NCI-H345 (cell line): ENCODE results near the gene ANKRD11.
"Not testable (repeated sequence)": the region's sequence is repeated elsewhere in the genome, so short reads cannot be mapped to it uniquely, and the experiment has no call there.

Experiments
- DNase-seq: peaks from one replicate; lab custom pipeline; 2025; lab: John Stamatoyannopoulos, UW

The ANKRD11 gene

DNA sequence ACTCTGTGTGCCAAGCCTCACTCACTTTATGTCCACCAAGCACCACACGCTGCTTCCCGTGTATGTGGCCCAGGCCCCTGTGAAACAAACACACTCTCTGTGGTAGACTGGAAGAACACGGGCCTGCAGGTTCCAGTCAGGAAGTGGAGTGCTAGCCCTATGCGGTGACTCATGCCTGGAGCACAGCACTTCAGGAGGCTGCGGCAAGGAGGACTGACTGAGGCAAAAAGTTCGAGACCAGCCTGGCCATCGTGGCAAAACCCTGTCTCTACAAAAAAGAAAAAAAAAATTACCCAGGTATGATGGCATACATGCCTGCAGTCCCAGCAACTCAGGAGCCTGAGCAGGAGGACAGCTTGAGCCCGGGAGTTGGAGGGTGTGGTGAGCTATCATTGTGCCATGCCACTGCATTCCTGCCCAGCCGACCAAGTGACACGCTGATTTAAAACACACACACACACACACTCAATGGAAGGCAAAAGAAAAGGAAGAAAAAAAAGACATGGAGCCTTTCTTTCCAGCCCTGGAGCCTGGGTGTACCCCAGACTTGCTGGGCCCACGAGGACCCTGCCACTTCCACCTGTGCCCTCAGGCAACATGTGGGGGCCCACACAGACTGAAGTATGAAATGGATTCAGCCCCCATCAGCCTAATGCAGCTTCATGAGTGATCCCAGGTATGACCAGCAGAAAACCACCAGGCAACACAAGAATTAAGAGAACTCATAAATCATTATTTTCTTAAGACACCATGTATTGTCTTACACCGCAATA, 126.6 kb downstream of the ANKRD11 start:
- no peak for DNase-seq

DNA sequence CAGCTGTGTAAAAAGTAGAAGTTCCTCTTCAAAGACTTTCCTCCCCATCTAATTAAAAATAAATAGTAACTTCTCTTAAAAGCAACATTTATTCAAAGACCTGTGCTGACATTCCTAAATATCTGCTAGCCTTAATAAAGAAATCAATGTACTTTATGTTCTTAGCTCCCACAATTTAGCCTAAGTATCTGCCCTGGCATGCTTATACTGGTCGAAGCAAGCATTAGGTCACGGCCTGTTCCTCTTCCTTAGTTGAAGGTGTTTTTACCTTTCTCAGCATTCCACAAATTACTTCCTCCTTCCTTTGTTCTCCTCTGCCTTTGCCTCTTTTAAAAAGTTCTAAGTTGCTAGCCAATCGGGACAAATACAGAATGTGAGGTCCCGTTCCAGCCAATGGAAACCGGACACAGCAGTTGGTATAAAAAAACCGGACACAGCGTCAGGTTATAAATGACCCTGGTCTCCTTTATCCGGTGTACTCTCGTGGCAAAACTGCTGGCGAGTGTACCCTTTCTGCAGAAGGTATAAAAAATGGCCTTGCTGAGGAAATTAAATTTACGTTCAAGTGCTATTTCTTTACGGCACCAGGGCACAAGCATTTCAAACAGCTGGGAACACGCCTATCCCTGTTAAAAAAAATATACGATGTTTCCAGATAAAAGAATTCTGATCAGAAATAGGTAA, 127.7 kb downstream of the ANKRD11 start:
- not testable (repeated sequence) for DNase-seq

DNA sequence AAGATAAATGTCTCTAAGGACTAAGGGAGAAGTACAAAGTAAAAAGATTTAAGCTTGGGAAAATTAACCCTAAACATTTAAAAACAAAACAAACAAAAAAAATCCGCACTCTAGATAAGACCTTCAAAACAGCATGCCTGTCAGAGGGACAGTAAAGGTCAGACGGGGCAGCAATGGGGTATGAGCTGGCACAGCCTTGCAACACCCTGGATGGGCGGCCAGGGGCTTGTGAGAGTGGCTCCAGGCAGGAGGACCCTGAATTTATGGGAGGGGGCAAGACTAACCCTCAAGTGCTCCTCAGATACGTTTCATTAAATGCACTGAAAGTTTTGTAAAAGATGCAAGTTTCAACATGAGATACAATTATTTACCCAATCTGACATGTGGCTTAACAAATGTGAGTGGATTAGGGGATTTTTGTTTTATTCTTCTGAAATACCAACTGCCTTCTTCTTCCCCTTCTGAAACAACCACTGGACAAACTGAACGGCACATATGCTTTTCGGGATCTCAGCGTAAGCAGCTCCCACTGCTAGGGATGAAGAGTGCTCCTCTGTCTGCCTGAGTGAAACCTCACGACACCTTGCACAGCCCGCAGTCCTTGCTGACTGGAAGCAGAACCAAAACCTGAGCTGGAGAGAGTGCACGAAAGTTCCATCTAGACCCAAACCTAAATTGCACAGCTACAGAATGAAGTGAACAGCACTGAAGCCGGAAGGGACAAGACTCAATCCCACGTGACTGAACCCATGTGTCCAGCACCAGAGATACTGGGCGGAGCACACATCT, 128.4 kb downstream of the ANKRD11 start:
- DNase-seq = no peak

DNA sequence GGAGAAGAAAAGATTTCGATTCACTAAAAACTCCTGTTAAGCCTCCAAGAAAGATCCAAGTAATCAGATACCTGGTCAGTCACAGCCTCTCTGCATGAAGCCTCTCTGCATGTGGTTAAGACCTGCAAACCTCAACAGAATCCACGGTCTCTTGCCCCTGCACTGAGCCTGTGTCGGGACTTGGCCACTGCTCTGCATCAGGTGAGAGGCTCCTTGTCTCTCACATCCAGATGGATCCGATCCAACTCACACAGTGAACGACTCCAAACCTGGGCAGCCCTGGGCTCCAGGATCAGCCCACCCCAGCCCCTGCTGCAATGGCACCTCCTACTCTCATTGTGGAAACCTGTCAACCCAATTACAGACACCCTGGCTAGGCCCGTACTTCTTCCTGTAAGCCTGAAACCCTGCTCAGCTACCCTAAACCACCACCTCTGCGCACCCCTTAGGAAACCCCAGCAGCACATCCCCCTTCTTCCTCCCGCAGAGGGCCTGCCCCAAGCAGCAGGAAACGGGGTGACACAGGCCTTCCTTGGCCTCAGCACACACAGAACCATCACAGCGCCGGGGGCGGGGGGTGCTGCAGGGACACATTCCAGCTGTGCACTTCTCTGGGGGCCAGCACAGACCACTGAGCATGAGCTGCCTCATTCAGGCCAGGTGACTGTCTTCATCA, 129.5 kb downstream of the ANKRD11 start:
- no peak for DNase-seq

DNA sequence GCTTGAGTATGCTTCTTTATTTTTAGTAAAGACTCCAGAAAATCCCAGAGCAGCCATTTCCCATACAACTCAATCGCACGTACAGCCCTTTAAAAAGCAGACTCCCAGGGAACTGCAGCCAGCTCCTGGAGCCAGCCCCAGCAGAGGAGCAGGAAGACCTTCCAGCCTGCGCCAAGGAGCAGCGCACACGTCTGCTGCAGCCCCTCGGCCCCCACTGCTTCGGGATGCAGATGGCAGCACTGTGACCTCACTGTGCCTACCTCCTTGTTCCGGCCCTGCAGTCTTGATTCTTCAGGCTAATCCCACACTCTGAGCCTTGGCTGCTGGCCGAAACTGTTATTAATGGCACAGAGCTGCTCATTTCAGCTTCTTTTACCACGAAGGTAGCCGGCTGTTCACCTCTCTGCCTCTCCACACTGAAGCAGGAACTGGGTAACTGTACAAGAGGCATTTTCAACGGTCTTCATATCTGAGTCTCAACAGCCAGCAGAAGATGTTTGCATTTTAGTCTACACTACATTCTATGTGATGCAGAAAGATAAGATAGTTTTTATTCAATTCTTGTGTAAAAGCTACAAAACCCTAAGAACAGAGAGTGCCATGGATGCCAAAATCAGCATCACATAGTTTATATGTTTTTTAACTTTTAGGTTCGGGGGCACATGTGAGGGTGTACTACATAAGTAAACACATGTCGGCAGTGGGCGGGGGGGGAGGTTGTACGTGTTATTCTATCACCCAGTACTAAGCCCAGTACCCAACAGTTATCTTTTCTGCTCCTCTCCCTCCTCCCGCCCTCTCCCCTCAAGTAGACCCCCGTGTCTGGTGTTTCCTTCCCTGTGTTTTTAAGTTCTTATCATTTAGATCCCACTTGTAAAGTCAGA, 130.9 kb downstream of the ANKRD11 start:
- DNase-seq = no peak

DNA sequence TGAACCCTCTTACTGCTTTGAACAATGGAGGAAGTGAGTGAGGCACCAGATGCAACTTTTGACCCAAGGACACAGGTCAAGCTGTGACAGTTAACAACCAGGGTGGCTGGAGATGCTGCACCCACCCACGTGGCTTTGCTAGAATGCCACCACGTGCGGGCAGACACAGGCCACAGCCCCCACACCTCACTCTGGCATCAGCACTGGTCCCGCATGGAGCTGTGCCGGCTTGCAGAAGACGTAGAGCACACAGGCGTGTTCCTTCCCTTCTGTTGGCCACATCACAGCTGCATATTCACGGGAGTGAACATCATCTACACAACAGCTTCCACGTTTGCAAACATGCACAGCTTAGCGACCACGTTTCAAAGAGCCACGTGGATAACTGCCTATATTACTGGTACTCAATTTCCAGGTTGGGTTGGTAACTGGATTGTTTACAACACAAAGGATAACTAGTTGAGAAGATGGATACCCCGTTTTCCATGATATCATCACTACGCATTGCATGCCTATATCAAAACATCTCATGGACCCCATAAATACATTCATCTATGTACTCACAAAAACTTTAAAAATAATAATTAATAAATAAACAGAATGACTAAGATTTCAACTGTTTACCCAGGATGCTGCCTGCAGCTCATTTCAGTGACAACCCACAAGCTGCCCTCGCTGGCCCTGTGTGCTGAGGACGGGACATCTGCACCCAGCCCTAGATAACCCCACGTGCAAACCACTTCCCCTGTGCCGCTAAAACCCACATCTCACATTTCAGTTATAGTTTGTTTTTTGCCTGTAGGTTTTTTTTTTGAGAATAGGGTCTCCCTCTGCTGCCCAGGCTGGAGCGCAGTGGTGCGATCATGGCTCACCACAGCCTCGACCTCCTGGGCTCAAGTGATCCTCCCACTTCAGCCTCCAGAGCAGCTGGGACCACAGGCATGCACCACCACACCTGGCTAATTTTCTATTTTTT, 132.0 kb downstream of the ANKRD11 start:
- no peak for DNase-seq

DNA sequence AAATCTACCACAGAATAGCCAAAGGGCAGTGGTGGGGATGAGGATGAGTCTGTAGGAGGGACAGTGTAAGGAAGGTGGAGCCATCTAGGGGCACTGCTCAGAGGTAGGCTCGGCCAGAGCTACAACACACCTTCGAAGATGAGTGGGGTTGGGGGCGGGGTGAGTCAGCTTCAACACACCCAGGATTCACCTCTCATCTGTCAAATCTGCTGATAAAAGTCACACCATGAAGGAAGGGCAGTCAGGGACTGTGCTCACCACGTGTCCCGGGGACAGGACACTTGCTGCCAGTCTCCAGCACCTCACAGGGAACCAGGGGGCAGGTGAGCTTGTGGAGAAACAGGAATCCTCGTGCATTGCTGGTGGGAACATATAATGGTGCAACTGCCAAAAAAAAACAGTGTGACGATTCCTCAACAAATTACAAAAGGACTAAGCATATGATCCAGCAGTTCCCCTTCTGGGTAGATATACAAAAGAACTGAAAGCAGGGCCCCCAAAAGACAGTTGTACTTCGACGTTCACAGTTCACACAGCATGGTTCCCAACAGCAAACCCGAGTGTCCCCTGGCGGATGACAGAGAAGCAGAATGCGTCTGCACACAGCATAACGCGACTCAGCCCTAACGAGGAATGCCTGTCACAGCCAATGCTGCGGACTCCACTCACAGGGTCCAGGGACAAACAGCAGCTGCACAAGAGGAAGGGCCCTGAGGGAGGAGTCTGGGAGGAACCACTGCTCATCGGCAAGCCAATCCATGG, 133.1 kb downstream of the ANKRD11 start:
- no peak for DNase-seq

DNA sequence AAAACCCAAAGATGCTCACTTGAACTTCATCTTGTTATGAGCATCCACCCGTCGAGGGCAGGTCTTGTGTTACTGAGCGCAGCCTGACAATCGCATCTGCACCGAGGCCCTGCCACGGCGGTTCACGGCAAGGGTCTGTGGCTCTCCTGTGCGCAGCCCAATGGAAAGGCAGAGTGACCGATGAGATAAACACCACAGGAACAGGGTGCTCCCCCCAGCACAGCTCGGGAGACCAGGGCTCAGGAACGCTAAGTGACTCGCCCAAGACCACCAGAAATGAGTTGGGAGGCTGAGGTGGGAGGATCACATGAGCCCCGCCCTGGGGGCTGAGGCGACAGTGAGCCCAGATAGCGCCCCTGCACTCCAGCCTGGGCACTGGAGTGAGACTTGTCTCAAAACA, 134.7 kb downstream of the ANKRD11 start:
- no peak for DNase-seq

DNA sequence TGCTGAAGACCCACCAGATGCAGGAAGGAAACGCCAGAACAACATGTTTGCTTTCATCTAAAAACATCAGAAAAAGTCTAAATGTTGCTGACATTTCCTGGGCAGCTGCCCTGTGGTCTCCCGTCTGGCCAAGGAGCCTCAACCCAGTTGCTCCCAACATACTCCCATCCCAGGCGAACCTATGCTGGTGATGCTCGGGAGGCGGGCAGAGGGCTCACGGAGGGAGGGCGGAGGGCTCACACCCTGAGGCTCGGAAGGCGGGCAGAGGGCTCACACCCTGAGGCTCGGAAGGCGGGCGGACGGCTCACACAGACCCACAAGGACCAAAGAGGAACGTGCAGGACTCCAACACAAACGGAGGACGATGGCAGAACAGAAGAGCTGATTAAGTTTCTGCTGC, 135.4 kb downstream of the ANKRD11 start:
- DNase-seq = no peak

DNA sequence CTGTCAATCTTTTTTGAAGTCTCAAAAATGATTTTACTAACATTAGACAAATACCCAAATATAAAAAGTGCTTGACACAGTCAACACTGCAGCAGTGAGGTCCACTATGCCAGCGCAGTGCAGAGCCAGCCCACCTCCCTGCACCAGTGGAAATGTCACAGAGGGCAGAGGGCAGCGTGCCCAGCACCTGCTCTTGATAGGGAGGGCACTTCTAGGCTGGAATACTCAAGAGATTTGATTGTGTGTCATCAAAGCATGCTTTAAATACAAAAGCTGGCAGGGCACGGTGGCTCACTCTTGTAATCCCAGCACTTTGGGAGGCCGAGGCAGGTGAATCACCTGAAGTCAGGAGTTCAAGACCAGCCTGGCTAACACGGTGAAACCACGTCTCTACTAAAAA, 136.0 kb downstream of the ANKRD11 start:
- DNase-seq = no peak

DNA sequence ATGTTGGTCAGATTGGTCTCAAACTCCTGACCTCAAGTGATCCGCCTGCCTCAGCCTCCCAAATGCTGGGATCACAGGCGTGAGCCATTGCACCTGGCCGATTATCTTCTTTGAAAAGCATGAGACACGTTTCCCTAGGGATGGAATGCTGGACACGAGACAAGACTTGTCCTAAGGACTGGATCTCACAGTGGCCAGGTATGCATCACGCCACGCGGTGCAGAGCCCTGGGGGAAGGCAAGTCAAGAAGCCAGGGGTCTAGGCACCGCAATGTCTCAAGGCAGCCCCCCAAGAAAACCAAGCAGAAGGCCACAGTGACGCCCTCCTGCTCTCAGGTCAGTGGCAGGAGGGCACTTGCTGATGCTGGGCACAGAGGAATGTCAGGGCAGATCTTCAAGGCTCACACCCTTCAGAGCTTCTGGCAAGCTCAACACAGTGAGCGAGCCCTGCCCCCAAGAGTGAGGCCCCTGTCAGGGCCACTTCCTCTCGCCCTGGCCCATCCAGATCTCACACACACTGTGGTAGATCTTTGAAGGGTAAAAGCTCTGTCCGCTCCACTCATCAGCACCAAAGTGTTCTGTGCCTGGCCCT, 138.2 kb downstream of the ANKRD11 start:
- DNase-seq = no peak

DNA sequence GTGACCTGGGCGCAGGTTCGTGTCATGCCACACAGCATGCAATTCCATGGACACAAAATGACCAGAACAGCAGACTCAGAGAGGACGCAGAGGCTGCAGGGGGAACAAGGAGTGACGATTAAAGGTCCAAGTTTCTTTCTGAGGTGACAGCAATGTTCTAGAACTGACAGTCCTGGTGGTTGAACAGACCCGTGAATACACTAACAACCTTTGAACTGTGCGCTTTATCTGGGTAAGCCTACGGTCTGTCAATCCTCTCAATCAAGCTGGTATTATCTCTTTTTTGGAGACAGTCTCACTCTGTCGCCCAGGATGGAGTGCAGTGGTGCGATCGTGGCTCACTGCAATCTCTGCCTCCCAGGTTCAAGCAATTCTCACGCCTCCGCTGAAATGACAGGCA, 138.7 kb downstream of the ANKRD11 start:
- DNase-seq = no peak

DNA sequence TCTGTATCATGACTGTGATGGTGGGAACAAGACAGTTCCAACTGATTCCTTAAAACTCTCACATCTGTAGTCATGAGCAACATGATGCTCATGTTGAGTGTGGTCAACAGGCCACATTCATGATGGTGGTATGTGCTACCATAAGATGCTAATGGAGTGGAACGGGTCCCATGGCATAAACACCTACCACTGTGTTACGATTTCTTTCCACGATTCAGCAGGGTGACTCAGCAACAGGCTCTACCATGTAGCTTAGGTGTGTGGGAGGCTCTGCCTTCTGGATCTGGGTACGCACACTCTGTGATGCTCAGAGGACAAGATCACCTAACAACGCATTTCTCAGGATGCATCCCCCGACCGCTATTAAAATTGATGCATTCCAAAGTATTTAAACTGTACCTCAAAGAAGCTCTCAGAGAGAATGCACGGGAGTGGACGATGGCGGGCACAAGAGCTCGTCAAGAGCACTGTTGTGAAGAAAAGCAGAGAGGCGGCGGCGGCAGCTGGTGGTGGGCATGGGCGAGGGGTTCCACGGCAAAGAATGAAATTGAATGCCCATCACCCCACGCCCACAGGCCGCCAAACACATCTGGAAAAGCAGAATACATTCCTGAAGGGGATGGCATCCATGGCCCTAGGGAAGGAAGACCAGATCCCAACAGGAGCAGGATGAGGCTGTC, 139.5 kb downstream of the ANKRD11 start:
- DNase-seq = no peak

DNA sequence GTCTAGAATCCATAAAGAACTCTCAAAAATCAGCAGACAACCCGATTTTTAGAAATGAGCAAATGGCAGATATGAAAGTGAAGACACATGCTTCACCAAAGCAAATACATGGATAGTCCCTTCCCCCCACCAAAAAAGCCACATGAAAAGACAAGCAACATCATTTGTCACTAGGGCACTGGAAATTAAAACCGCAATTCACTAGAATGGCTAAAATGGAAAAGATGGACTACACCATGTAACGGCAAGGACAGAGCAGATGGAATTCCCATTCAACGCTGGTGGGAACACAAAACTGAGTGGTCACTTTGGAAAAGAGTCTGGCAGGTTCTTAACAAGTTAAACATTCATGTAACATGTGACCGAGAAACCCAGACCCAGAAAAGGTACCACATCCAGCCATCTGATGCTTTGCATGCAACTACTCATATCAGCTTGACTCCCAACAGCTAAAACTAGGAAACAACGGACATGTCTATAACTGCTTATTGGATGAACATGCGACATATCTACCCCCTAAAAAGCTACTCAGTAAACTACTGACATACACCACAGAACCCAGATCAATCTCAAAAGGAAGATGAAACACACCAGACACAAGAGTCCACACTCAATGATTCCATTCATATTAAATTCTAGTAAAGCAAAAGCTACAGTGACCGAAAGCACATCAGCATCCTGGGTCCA, 140.3 kb downstream of the ANKRD11 start:
- DNase-seq = no peak

DNA sequence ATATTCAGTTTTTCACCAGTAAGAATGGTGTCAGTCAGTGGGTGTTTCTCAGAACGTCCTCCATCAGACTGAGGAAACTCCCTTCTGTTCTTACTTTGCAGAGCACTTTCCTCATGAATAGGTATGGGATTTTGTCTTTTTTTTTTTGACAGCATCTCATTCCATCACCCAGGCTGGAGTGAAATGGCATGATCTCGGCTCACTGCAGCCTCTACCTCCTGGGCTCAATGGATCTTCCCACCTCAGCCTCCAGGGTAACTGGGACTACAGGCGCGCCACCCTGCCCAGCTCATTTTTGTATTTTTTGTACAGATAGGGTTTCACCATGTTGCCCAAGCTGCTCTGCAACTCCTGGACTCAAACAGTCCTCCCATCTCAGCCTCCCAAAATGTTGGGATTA, 142.6 kb downstream of the ANKRD11 start:
- DNase-seq = no peak

DNA sequence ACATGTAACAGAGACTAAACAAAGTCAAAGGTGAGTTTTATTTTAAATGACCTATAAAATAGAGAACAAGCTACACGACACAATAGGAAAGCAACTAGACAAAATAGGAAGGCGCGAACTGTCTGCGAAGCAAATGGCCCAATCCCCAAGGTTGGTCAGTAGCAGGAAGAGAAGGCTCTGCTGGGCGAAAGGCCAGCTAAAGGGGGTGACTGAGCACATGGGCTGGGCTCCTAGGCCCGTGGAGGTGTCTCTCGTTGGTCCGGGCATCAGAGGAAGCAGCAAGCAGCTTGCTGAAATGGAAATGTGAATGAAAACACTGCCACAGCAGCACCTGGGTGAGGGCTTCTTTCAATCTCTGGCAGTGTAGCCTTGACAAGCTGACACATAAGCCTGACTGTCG, 143.5 kb downstream of the ANKRD11 start:
- no peak for DNase-seq

DNA sequence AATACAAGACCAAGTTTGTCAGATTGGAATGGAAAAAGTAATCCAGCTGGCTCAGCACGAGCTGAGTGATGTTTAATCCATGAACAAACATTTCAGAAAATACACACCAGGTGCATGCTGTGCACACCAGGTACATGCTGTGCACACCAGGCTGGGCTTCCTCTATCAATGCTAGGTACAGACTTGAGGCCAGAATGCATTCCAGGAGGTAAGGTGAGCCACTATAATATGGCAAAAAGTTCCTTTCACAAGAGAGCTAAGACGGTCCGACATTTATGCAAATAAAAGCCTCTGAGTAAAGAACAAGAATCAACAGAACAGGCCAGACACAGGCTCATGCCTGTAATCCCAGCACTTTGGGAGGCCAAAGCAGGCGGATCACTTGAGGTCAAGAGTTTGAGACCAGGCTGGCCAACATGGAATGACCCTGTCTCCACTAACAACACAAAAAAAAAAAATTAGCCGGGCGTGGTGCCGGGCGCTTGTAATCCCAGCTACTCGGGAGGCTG, 144.7 kb downstream of the ANKRD11 start:
- DNase-seq = peak; percentile 28
